Hepatocyte (in vitro differentiated cells): Measurements from ENCODE around the gene PRDM16. TPM values are rescaled to one million over a fixed set of nuclear protein-coding genes. Genes with fewer than 3 reads are reported as not detected.

ENCODE experiments used
- DNase-seq: peaks from one replicate; pipeline ENCODE4 v3.0.0-alpha.2; 2016; ENCODE audit warnings: low spot score
- H2AFZ ChIP-seq: fragments of 200-600 bp; sonication (generic); 2 replicates; pipeline ENCODE4 v1.6.0; 2016; ENCODE audit warnings: antibody characterized with exemption, mild to moderate bottlenecking
- H3K27ac ChIP-seq: fragments of 200-600 bp; sonication (generic); 2 replicates; pipeline ENCODE4 v1.5.1; 2016; ENCODE audit warnings: mild to moderate bottlenecking
- H3K27me3 ChIP-seq: fragments of 200-600 bp; sonication (generic); 2 replicates; pipeline ENCODE4 v1.6.1; 2016
- H3K36me3 ChIP-seq: fragments of 200-600 bp; sonication (generic); replicated peaks from 2 replicates; pipeline ENCODE4 v1.5.1; 2016; ENCODE audit warnings: low read depth; ENCODE audit not compliant: insufficient read depth
- H3K4me1 ChIP-seq: fragments of 200-600 bp; sonication (generic); 2 replicates; pipeline ENCODE4 v1.5.1; 2016; ENCODE audit warnings: mild to moderate bottlenecking, moderate library complexity; ENCODE audit not compliant: insufficient read depth
- H3K4me2 ChIP-seq: fragments of 200-600 bp; sonication (generic); 2 replicates; pipeline ENCODE4 v1.6.0; 2016
- H3K4me3 ChIP-seq: fragments of 200-600 bp; sonication (generic); 2 replicates; pipeline ENCODE4 v1.5.1; 2016; ENCODE audit warnings: mild to moderate bottlenecking
- H3K79me2 ChIP-seq: fragments of 200-600 bp; sonication (generic); 2 replicates; pipeline ENCODE4 v1.6.0; 2017; ENCODE audit warnings: mild to moderate bottlenecking
- H3K9me2 ChIP-seq: fragments of 200-600 bp; sonication (generic); replicated peaks from 2 replicates; pipeline ENCODE4 v1.6.0; 2017; ENCODE audit warnings: mild to moderate bottlenecking; ENCODE audit not compliant: insufficient read depth
- H3K9me3 ChIP-seq: fragments of 200-600 bp; sonication (generic); 2 replicates; pipeline ENCODE4 v1.5.1; 2016; ENCODE audit warnings: low read depth, mild to moderate bottlenecking
- H4K20me1 ChIP-seq: fragments of 200-600 bp; sonication (generic); 2 replicates; pipeline ENCODE4 v1.6.0; 2016; ENCODE audit warnings: mild to moderate bottlenecking; ENCODE audit not compliant: insufficient read depth, poor library complexity, severe bottlenecking
- CTCF ChIP-seq: fragments of 200-600 bp; sonication (generic); IDR thresholded peaks from 2 replicates; pipeline ENCODE4 v1.5.1; 2016; ENCODE audit warnings: antibody characterized with exemption, mild to moderate bottlenecking; ENCODE audit not compliant: poor library complexity
- EZH2 ChIP-seq: fragments of 200-600 bp; sonication (generic); IDR thresholded peaks from 2 replicates; pipeline ENCODE4 v1.6.1; 2016; ENCODE audit warnings: antibody characterized with exemption, mild to moderate bottlenecking, borderline replicate concordance
- EZH2phosphoT487 ChIP-seq: fragments of 200-600 bp; sonication (generic); IDR thresholded peaks from one replicate; pipeline ENCODE4 v1.6.1; 2018; ENCODE audit warnings: antibody characterized with exemption, mild to moderate bottlenecking, low read depth, moderate library complexity; ENCODE audit not compliant: unreplicated experiment, severe bottlenecking
- WGBS: methylation state at CpG from one replicate; pipeline ENCODE4 v1.1.6; 2016; ENCODE audit warnings: low lambda C conversion rate; ENCODE audit errors: missing lambda C conversion rate; 5-methylcytosine and 5-hydroxymethylcytosine counted together
- polyA plus RNA-seq: library from polyadenylated mRNA; unstranded; fragments of >200 nt; fragmentation: Nextera tagmentation; extraction: Ambion mirVana; gene quantifications from 2 replicates; pipeline ENCODE4 v1.2.1, GENCODE V29; 2016
- total RNA-seq: library from RNA; depleted of rRNA; stranded (reverse); fragments of >200 nt; gene quantifications from 2 replicates; pipeline ENCODE4 v1.2.3, GENCODE V29; 2014

The PRDM16 gene
- total and polyA plus RNA-seq, 2 experiments from 2014 or later, result 8.1 to 9.9 TPM

- no peak for TF ChIP-seq EZH2phosphoT487
- TF ChIP-seq EZH2, result no peak
- TF ChIP-seq CTCF, result no peak
- no peak overlapping the region for H3K27ac ChIP-seq
- no peaks in the 10 kb centered on the region for H3K9me3 ChIP-seq
- no peak overlapping the region for H3K4me2 ChIP-seq
- H3K79me2 ChIP-seq, result peaks cover 15% of the 10 kb centered on the region
- H3K4me3 ChIP-seq, result no peak overlapping the region
- no peaks in the 10 kb centered on the region for H3K9me2 ChIP-seq
- no peak overlapping the region for H2AFZ ChIP-seq
- 90% methylated on average over 19 of the region's 20 CpGs for WGBS
- H3K4me1 ChIP-seq, result peaks cover 29% of the 10 kb centered on the region
- no peaks in the 10 kb centered on the region for H3K27me3 ChIP-seq
- no peaks in the 10 kb centered on the region for H3K36me3 ChIP-seq
- no peak for DNase-seq
- no peaks in the 10 kb centered on the region for H4K20me1 ChIP-seq
Measured at GRCh38 chr1:3463408-3463863, 394.4 kb downstream of the PRDM16 start.

- no peak for DNase-seq
- H3K9me3 ChIP-seq, result no peaks in the 10 kb centered on the region
- no peak overlapping the region for H3K27ac ChIP-seq
- WGBS, result 89% methylated on average over 21 of the region's 21 CpGs
- no peaks in the 10 kb centered on the region for H4K20me1 ChIP-seq
- no peaks in the 10 kb centered on the region for H3K27me3 ChIP-seq
- peaks cover 15% of the 10 kb centered on the region for H3K79me2 ChIP-seq
- H2AFZ ChIP-seq, result no peak overlapping the region
- no peak overlapping the region for H3K4me3 ChIP-seq
- no peak overlapping the region for H3K4me2 ChIP-seq
- peaks cover 22% of the 10 kb centered on the region for H3K4me1 ChIP-seq
- H3K9me2 ChIP-seq, result no peaks in the 10 kb centered on the region
- TF ChIP-seq EZH2, result no peak
- TF ChIP-seq EZH2phosphoT487, result no peak
- no peak for TF ChIP-seq CTCF
- no peaks in the 10 kb centered on the region for H3K36me3 ChIP-seq
Measured at GRCh38 chr1:3463891-3464648, 395.1 kb downstream of the PRDM16 start.

GRCh38 chr1:3464649-3465025 is 395.6 kb downstream of the PRDM16 start:
- Histone ChIP-seq H3K9me2 (no peaks in the 10 kb centered on the region), H2AFZ (no peak overlapping the region), H3K79me2 (peaks cover 15% of the 10 kb centered on the region), H3K9me3 (no peaks in the 10 kb centered on the region), H3K4me2 (no peak overlapping the region), H3K27me3 (no peaks in the 10 kb centered on the region), H3K4me1 (peaks cover 17% of the 10 kb centered on the region), H4K20me1 (no peaks in the 10 kb centered on the region), H3K4me3 (no peak overlapping the region), H3K27ac (no peak overlapping the region), H3K36me3 (no peaks in the 10 kb centered on the region)
- TF ChIP-seq CTCF (no peak), EZH2phosphoT487 (no peak), EZH2 (no peak)
- no peak for DNase-seq
- WGBS, result 98% methylated on average over 11 of the region's 11 CpGs
